ENCODE results near the gene SLC25A22.

The SLC25A22 gene

DNA sequence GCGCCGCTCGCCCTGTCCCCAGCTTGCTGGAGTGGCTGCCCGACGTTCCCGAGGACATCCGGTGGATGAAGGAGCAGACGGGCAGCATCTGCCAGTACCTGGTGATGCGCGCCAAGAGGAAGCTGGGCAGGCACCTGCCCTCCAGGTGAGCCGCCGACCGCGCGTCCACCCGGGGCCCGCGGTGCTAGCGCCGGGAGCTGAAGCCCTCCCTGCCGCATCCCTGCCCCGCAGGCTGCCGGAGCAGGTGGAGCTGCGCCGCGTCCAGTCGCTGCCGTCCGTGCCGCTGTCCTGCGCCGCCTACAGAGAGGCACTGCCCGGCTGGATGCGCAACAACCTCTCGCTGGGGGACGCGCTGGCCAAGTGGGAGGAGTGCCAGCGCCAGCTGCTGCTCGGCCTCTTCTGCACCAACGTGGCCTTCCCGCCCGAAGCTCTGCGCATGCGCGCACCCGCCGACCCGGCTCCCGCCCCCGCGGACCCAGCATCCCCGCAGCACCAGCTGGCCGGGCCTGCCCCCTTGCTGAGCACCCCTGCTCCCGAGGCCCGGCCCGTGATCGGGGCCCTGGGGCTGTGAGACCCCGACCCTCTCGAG, 26.3 kb upstream of the SLC25A22 start:
- intact Hi-C loops (cut with DNase I): no loop called here
- DNase-seq: peak in 7 of 10 donors; percentile 40 to 97 (median 51)

DNA sequence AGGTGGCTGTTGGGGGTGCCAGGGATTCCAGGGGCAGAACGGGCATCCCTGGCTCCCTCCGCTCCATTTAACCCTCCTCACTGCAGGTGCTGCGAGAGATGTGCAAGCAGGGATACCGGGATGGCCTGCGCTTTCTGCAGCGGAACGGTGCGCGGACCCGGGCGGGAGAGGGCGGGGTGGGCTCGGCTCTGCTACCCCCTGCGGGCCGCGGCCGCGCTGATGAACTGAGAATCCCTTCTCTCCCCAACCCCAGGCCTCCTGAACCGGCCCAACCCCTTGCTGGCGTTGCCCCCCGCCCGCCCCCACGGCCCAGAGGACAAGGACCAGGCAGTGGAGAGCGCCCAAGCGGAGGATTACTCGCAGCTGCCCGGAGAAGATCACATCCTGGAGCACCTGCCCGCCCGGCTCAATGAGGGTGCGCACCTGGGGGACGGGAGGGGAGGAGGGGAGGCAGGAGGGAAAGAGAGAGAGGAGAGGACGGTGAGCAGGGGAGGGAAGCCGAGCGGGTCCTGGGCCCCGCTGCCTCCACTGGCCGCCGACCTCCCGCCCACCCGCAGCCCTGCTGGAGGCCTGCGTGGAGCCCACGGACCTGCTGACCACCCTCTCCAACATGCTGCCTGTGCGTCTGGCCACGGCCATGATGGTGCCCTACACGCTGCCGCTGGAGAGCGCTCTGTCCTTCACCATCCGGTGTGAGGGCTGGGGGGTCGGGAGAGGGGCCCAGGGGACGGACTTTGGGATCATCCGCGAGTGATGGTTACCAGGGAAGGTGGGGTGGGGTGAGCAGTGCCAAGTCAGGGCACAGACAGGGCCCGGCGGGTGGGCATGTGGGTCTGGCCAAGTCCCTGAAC, 25.6 kb upstream of the SLC25A22 start:
- DNase-seq: no peak
- intact Hi-C loops (cut with DNase I): no loop called here

DNA sequence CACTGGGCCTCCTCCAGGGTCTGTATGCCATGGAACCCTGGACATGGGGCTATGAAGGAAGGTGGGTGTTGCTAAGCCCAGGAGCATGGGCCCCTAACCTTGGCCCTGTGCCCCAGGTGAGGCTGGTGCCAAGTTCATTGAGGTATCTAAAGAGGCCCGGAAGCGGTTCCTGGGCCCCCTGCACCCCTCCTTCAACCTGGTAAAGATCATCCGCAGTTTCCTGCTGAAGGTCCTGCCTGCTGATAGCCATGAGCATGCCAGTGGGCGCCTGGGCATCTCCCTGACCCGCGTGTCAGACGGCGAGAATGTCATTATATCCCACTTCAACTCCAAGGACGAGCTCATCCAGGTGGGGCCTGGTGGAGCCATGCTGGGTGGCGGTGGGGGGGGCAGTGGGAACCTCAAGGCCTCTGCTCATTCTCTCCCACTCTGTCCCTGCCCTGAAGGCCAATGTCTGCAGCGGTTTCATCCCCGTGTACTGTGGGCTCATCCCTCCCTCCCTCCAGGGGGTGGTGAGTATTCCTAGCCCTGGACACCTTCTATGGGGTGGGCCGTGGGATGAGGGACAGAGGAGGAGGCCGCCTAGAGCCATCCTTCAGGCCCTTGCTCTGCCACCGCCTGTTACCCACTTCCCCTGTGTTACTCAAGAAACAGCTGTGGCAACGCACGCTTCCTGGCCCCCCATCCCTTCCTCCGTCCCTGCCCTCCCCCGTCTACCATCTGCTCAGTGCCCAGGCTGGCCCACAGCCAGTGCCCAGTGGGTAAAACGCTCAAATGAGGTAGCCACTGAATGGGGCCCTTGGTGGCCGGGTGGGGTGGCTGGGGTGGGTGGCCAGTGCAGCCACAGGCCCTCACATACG, 23.7 kb upstream of the SLC25A22 start:
- intact Hi-C loops (cut with DNase I): no loop called here
- peak in 2 of 10 donors; percentile 38 to 88 for DNase-seq

DNA sequence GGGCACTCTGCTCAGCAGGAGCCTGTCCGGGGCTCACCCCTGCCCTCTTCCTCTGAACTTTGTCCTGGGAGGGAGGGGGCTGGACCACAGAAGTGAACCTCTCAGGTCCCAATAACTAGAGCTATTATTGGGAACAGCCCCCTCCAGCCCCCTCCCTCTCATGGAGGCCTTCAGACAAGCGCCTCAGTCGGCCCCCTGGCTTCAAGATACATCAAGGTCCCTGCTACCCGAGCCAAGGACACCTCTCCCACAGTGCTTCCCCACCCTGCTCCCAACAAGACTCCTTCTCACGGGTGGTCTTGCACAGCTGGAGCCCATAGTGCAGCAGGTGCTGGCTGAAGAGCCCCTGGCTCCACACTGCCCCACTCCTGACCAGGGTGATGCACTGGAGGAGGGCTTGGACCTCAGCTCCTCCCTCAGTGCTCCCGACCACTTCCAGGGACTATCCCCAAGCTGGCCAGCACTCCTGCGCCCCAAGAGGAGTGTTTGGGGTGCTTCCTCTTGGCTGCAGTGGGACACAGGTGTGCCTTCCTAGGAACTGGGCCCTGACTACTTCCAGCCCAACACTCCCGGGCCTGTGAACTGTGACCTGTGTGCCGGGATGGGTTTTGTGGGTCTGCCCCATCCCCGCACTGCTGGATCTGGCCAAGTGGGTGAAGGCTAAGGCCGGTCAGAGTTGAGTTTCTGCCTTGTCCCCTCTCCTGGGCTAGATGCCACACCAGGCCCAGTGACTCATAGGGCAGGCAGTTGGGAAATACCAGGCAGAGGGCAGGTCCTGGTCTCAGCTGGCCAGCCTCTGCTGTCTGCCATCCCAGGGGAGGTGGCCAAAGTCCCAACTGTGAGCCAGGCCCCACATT, 22.8 kb upstream of the SLC25A22 start:
- peak in 3 of 10 donors; percentile 40 to 61 (median 45) for DNase-seq
- intact Hi-C loops (cut with DNase I): no loop called here

DNA sequence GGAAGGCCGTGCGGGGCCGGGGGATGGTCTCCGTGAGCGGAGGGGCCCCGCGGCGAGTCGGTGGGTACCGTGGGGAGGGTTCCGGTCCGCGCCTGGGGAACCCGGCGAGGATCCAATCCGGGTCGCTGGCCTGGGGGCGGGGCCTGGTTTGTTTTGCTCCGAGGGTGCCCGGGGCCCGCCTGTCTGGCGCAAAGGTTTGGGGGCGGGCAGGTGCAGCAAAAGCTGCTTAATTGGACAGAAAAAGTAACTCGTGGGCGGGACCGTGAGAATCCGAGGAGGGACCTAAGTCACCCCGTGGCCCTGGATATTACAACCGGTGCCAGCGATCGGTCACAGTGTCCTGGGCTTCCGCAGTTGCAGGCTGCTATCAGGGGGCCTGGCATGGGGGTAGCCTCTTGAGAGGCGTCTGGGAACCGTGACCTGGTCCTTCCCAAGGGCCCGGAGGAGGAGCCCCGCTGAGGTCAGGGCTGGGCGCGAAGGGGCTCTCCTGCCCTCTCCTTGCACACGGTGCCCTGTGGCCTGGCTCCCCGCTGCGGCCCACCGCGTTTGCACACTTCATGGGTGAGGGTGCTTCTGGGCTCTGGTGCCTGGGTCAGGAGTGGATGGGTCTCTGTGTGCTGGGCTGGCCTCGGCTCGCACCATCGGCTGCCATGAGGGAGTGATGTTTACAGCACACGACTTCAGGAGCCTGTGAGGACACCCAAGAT, 22.0 kb upstream of the SLC25A22 start:
- peak in 8 of 10 donors; percentile 52 to 93 (median 68) for DNase-seq
- intact Hi-C loops (cut with DNase I): no loop called here

DNA sequence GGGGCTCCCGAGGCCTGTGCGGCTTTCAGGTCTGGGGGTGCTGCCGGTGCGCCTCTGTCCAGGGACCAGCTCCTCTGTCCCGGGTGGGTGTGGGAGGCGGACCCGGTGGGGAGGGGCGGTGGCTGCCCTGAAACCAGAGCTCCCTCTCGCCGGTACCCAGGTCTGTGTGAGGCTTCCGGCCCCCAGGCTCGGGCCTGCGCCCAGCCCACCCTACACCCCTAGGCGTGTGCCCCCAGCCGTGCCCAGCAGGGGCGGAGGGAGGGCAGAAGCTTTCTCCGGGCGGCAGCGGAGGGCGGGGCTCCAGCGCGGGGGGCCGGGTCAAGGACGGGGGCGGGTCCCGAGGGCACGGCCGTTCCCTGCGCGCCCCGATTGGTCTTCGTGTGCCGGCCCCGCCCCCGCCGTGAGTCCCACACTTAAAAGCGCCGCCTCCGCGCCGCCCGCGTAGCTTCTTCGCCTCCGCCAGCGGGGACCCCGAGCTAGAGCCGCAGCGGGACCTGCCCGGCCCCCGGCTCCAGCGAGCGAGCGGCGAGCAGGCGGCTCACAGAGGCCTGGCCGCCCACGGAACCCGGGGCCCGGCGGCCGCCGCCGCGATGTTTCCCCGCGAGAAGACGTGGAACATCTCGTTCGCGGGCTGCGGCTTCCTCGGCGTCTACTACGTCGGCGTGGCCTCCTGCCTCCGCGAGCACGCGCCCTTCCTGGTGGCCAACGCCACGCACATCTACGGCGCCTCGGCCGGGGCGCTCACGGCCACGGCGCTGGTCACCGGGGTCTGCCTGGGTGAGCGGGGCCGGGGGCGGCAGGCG, 21.2 kb upstream of the SLC25A22 start:
- intact Hi-C loops (cut with DNase I): no loop called here

DNA sequence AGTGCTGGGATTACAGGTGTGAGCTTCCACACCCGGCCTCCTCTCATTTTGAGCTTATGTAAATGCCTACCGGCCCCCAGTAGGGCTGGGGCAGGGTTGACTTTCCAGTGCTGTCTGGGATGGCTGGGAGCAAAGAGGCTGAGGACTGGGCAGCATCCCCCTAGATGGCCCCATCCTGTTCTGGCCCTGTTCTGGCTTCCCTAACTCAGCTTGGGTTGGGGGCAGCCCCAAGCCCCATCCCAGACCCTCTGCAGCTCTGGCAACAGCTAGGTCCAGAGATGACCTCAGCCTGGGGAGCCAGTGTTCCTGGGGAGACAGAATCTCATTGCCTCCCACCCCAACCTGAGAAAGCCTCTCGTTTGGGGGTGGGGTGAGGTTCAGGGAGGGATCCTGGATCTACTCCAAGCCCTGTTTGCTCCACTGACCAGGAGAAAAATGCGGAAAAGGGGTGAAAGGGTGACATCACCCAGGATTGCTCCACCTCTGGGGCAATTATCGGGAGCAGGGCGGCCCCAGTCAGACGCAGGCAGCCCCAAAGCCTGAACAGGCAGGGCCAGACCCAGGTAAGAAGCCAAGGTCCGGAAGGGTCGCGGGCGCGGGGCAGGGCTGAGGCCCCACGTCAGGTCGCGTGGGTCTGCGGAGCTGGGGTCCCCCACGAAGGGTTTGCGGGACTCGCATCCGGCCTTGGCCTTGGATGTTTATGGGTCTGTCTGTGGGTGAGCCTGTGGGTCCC, 20.5 kb upstream of the SLC25A22 start, which contains the start of gene PNPLA2:
TSS of gene PNPLA2 (plus strand) at position 519 of the 733 bp plus-strand sequence. CDS start 805 bp downstream, outside the sequence.
- DNase-seq: no peak
- intact Hi-C loops (cut with DNase I): no loop called here

More for the DNA sequence above, 21.2 kb upstream of the SLC25A22 start:
- peak; percentile 86 to 99 (median 93) for DNase-seq

DNA sequence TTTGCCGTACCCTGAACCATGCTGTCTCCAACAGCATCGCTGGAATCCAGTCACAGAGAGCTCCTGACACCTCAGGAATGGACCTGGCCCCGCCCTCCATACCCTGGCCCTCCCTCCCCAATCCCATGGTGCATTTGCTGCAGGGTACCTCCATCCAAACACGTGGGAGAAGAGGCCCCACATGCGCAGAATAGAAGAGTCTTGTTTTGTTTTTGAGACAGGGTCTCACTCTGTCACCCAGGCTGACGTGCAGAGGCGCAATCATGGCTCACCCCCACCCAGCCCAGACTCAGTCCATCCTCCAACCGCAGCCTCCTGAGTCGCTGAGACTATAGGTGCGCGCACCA, 18.3 kb upstream of the SLC25A22 start:
- intact Hi-C loops (cut with DNase I): no loop called here
- no peak for DNase-seq

DNA sequence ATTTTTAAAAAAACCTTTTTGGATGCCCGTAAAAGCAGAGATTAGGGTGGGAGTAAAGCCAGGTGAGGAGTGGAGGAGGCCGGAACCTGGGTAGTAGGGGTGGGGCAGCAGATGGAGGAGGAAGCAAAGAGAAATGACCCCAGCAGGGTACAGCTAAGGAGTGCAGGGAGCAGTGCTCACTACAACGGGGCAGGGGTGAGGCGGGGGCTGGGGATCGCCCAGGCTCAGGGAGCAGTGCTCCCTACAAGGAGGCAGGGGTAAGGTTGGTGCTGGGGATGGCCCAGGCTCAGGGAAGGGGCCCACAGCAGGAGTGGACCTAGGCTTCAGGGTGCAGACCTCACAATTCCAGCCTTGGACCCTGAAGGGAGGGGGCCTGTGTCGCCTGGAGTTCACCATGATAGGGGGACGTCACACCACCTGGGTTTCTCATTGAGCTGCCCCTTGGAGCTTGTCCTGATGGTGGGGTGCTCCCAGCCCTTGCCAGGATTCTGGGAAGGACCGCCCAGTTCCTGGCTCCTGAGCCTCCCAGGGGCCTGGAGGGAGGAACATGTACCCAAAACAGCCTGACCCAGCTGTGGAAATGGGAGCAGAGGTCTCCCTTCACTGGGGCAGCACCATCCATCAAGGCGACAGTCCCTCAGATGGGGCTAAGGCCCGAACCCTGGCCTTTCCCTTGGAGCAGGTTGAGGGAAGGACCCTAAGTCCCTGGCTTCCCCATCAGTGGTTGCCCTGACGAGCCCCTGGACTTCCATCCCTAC, 17.8 kb upstream of the SLC25A22 start:
- DNase-seq: no peak
- intact Hi-C loops (cut with DNase I): no loop called here

DNA sequence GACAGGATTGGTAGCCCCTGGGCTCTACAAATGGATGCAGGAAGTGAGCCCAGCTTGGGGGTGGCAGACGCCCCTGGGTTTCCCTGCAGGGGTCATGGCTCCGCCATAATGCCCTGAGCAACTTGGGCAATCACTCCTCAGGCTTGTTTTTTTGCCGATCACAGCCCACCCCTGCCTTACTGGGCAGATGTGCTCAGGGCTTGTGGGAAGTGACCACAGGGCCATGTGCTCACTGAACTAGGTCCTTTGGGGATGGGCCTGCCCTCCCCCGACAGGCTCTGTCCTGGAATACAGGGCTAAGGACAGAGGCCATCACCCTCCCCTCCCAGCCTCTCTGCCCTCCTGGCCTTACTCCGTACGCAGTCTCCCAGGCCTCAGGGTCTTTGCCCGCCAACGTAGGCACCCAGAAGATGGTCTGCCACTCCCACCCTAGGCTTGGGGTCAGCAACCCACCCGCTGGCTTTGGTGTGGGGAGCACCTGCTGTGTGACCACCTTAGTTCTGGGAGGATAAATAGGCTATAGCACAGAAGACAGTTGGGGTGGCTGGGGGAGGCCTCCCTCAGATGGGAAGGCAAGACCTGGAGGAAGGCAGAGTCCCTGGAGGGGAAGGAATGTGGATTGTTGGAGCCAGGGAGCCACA, 15.5 kb upstream of the SLC25A22 start:
- intact Hi-C loops (cut with DNase I): no loop called here
- no peak for DNase-seq

DNA sequence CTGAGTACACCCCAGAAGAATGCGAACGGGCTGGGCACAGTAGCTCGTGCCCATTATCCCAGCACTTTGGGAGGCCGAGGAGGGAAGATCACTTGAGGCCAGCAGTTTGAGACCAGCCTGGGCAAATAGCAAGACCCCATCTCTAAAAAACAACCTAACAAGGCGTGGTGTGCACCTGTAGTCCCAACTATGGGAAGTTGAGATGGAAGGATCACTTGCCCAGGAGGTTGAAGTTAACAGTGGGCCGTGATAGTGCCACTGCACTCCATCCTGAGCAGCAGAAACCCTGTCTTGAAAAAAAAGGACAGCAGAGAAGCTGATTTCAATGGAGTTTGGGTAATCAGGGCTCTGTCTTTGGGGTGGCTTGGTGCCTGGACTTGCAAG, 15.0 kb upstream of the SLC25A22 start:
- intact Hi-C loops (cut with DNase I): no loop called here
- no peak for DNase-seq

DNA sequence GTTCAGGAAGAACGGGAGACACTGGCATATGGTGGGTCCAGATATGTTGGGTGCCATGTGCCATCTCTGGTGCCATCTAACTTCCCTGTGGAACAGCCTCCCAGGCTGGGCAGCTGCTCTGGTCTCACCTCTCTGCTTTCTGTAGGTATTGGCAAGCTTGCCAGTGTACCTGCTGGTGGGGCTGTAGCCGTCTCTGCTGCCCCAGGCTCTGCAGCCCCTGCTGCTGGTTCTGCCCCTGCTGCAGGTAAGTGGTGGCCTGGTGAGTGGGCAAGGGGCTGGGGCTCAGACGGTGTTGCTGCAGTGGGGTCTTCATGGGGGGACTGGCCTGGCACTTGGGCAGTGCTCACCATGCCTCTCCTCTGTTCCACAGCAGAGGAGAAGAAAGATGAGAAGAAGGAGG, 14.3 kb upstream of the SLC25A22 start:
- intact Hi-C loops (cut with DNase I): no loop called here
- no peak for DNase-seq

DNA sequence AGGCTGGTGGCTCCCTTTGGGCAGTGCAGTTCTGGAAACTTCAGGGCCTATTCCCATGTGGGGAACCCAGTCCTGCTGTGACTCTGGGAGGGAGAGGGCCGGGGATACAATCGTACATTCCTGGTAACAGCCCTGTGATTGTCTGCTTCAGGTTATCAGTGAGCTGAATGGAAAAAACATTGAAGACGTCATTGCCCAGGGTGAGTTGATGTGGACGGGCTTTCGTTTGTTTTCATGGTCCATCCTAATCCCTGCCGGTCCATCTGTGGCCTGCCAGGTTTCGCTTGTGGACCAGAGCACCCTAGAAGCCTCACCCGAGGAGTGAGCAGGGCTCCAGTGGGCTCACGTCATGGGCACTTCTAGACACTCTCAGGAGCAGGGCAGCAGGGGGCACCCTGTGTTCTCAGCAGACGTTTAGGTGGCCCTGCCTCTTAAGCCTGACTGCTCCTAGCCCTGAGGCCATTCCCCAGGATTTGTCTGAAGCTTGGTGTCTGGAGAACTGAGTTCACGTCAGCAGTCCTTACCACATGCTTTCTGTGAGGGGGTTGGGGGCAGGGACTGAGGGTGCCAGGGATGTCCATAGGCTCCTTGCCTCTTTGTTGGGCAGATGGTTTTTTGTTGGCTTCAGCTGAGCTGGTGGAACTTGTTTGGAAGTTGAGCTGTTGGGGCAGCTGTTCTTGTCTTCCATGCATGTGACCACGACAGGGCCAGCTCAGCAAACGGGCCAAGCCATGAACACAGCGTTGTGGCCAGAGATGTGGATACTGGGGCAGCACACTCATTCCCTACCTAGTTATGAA, 13.6 kb upstream of the SLC25A22 start:
- intact Hi-C loops (cut with DNase I): no loop called here
- DNase-seq: no peak

DNA sequence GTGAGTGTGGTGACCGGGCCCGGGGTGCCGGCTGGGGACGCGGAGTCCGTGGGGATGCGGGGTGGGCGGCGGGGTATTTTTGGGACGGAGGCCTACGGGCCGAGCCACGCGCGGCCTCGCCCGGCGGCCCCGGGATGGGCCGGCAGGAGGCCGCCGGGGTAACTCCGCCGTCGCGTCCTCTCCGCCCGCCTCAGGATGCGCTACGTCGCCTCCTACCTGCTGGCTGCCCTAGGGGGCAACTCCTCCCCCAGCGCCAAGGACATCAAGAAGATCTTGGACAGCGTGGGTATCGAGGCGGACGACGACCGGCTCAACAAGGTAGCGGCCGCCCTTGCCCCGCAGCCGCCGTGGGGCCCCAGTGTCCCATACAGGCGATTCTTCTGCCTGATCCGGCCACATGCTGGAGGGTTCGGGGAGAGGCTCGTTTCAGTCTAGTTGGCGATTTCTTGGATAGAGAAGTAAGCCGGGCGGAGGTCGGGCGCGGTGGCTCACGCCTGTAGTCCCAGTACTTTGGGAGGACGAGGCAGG, 12.0 kb upstream of the SLC25A22 start:
- intact Hi-C loops (cut with DNase I): no loop called here
- no peak for DNase-seq

DNA sequence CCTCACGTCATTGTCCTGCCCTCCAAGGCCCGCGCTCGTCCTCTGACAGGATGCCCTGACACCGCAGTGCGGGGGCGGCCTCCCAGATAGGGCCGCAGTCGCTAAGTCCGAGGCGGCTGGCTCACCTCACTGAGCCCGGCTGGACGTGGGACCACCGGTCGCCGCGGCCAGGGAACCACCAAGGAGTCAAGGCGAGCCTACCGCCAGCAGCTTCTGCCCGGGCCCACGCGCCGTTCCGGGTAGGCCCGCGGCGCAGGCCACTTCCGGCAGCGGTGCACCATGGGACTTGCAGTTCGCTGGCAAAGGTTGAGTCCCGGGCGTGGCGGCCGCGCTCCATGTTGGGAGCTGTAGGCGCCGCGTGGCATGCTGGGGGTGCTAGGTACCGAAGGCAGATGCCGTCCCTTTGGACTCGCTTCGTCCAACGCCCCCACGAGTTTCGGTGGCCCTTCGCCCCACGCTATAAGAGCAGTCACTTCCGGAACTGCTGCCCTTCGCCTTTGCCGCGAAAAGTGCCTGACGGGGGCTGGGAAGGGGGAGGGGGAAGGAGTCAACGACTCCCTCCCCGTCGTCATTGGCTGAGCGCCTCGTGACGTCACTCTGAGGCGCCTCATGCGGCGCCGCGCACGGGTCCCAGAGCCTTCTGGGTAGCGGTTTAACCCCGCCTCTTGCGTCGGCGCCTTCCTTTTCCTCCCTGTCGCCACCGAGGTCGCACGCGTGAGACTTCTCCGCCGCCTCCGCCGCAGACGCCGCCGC, 11.4 kb upstream of the SLC25A22 start, which contains the start of gene RPLP2:
TSS of gene RPLP2 (plus strand) at position 681 of the 753 bp plus-strand sequence. CDS start 268 bp downstream, outside the sequence.
- intact Hi-C loops (cut with DNase I): no loop called here
- peak; percentile 96 to 100 (median 98) for DNase-seq

Measured in posterior cingulate gyrus (tissue), 11 donors.